IMR-90 (cell line): ENCODE measurements around the gene JSRP1.

Experiments used
- CEBPB ChIP-seq: IDR thresholded peaks from 2 replicates; pipeline ENCODE4 v1.6.1; 2012; ENCODE audit warnings: low read depth, low read length, improper control_type of control experiment
- ELK1 ChIP-seq: fragments of 150-350 bp; IDR thresholded peaks from 2 replicates; pipeline ENCODE4 v1.6.1; 2016; ENCODE audit warnings: low read depth, mild to moderate bottlenecking, low read length, moderate library complexity, borderline replicate concordance
- MAFK ChIP-seq: IDR thresholded peaks from 2 replicates; pipeline ENCODE4 v1.6.1; 2012; ENCODE audit warnings: low read depth, low read length, improper control_type of control experiment
- MAZ ChIP-seq: IDR thresholded peaks from 2 replicates; pipeline ENCODE4 v1.6.1; 2012; ENCODE audit warnings: low read depth, mild to moderate bottlenecking, low read length, improper control_type of control experiment, moderate library complexity, borderline replicate concordance
- MXI1 ChIP-seq: IDR thresholded peaks from 2 replicates; pipeline ENCODE4 v1.6.1; 2012; ENCODE audit warnings: low read depth, mild to moderate bottlenecking, low read length, moderate library complexity, borderline replicate concordance
- POLR2A ChIP-seq: IDR thresholded peaks from 2 replicates; pipeline ENCODE4 v1.6.1; 2012; ENCODE audit warnings: mild to moderate bottlenecking, low read depth, low read length
- RAD21 ChIP-seq: IDR thresholded peaks from 2 replicates; pipeline ENCODE4 v1.6.1; 2012; ENCODE audit warnings: low read length, improper control_type of control experiment
- RCOR1 ChIP-seq: IDR thresholded peaks from 2 replicates; pipeline ENCODE4 v1.6.1; 2012; ENCODE audit warnings: mild to moderate bottlenecking, low read length, improper control_type of control experiment; ENCODE audit not compliant: insufficient replicate concordance
- RFX5 ChIP-seq: IDR thresholded peaks from 2 replicates; pipeline ENCODE4 v1.8.0; 2012; ENCODE audit warnings: low read depth, mild to moderate bottlenecking, low read length, moderate library complexity
- SMC3 ChIP-seq: fragments of 150-350 bp; IDR thresholded peaks from 2 replicates; pipeline ENCODE4 v1.6.1; 2016; ENCODE audit warnings: low read depth, mild to moderate bottlenecking, antibody characterized with exemption, low read length, moderate library complexity
- TF ChIP-seq, protein P1 (sequence below): conservative IDR thresholded peaks from 2 replicates; pipeline ENCODE4 v1.5.1; 2012; ENCODE audit warnings: mild to moderate bottlenecking, low read depth, low read length, improper control_type of control experiment

GRCh38 chr19:2260341-2260805 lies 4.2 kb upstream of the JSRP1 start:
- TF ChIP-seq RFX5 (no peak), MXI1 (no peak), POLR2A (no peak), RCOR1 (no peak), MAFK (no peak), MAZ (no peak), CEBPB (no peak), SMC3 (no peak), ELK1 (no peak), RAD21 (no peak)
- TF ChIP-seq, protein P1, sequence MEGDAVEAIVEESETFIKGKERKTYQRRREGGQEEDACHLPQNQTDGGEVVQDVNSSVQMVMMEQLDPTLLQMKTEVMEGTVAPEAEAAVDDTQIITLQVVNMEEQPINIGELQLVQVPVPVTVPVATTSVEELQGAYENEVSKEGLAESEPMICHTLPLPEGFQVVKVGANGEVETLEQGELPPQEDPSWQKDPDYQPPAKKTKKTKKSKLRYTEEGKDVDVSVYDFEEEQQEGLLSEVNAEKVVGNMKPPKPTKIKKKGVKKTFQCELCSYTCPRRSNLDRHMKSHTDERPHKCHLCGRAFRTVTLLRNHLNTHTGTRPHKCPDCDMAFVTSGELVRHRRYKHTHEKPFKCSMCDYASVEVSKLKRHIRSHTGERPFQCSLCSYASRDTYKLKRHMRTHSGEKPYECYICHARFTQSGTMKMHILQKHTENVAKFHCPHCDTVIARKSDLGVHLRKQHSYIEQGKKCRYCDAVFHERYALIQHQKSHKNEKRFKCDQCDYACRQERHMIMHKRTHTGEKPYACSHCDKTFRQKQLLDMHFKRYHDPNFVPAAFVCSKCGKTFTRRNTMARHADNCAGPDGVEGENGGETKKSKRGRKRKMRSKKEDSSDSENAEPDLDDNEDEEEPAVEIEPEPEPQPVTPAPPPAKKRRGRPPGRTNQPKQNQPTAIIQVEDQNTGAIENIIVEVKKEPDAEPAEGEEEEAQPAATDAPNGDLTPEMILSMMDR: no peak
